ENCODE measurements around the gene PPP3CA.

- no peak for TF ChIP-seq CTCF (IDR thresholded peaks at IDR 0.05)
- TF ChIP-seq POLR2AphosphoS5 (IDR thresholded peaks at IDR 0.05; ENCODE audit: low read depth, low read length) = no peak
- no peak for TF ChIP-seq REST (IDR thresholded peaks at IDR 0.05; ENCODE audit: insufficient read depth in 1 of 2, low read depth in 2 of 2, low read length in 1 of 2)
- no peak for TF ChIP-seq TCF7L2 (IDR thresholded peaks at IDR 0.05; ENCODE audit: low read depth, low read length)
- no peak for TF ChIP-seq SIN3A (IDR thresholded peaks at IDR 0.05; ENCODE audit: borderline replicate concordance, insufficient read depth, low read depth, low read length)
Measured at GRCh38 chr4:101163936-101164335, 183.4 kb downstream of the PPP3CA start.
